ENCODE data around the gene ABCA7. TPM values are rescaled to one million over a fixed set of nuclear protein-coding genes. Genes with fewer than 3 reads are reported as not detected.

Gene ABCA7
- total RNA-seq, 1 experiment from 2014 or later, result 91.4 TPM

GRCh38 chr19:1109697-1110671 lies 70.1 kb downstream of the ABCA7 start:
- Histone ChIP-seq H3K27ac (ENCODE audit: low read depth, low read length) (no peak overlapping the region; the same call in 1 of the 2 replicates), H4K20me1 (ENCODE audit: insufficient read depth) (no peaks in the 10 kb centered on the region), H3K36me3 (ENCODE audit: control insufficient read depth in 1 of 2, insufficient read depth in 2 of 2, low read length in 2 of 2) (peaks cover 4 to 23% of the 10 kb centered on the region in 2 experiments; a peak in 3 of 4 replicates), H2AFZ (ENCODE audit: low read depth, low read length, poor library complexity, severe bottlenecking) (no peak overlapping the region), H3K4me2 (ENCODE audit: low read length) (no peak overlapping the region), H3K4me3 (replicated peaks in 1 of 2; ENCODE audit: low read depth in 1 of 2, low read length in 2 of 2) (no peak overlapping the region), H3K4me1 (ENCODE audit: control insufficient read depth in 1 of 2, insufficient read depth in 2 of 2, low read length in 2 of 2) (peaks cover 18 to 53% of the 10 kb centered on the region in 2 experiments), H3K79me2 (ENCODE audit: insufficient read depth, low read length) (peaks cover 20% of the 10 kb centered on the region), H3K9me2 (ENCODE audit: insufficient read depth) (no peaks in the 10 kb centered on the region), H3K9ac (ENCODE audit: low read length) (no peak overlapping the region), H3K27me3 (ENCODE audit: insufficient read depth, low read length) (no peaks in the 10 kb centered on the region), H3K9me3 (ENCODE audit: control insufficient read depth in 1 of 2, insufficient read depth in 1 of 2, low read depth in 1 of 2, low read length in 2 of 2) (no peaks in the 10 kb centered on the region)
- intact Hi-C loops (cut with micrococcal nuclease), result loop anchor here (5.0 kb wide), 1 partner anchor 82 kb away; no protein-coding TSS in a partner anchor
- no TSS peak for BruUV-seq (replicated peaks)
- no peak for DNase-seq (ENCODE audit: low read depth, low spot score)
- POLR2A ChIA-PET, result no interaction called here
- TF ChIP-seq POLR2AphosphoS5 (IDR thresholded peaks at IDR 0.05; ENCODE audit: low read depth, low read length) (0 out of 2 replicates have a peak, but pooled peaks have one; percentile 12), SRF (IDR thresholded peaks at IDR 0.05; ENCODE audit: low read depth) (no peak)
- no peak for ATAC-seq
- CTCF ChIA-PET, result no interaction called here
- RAD21 ChIA-PET (ENCODE audit: low non-redundant PET in 1 of 2, low total read pairs in 2 of 2, uncharacterized antibody in 2 of 2, unreplicated experiment in 2 of 2), result no interaction called here

GRCh38 chr19:1110809-1111640 lies 71.1 kb downstream of the ABCA7 start:
- no TSS peak for BruUV-seq (replicated peaks)
- RAD21 ChIA-PET (ENCODE audit: low non-redundant PET in 1 of 2, low total read pairs in 2 of 2, uncharacterized antibody in 2 of 2, unreplicated experiment in 2 of 2), result no interaction called here
- Histone ChIP-seq H3K9me2 (ENCODE audit: insufficient read depth) (no peaks in the 10 kb centered on the region), H3K9ac (ENCODE audit: low read length) (no peak overlapping the region), H3K9me3 (ENCODE audit: control insufficient read depth in 1 of 2, insufficient read depth in 1 of 2, low read depth in 1 of 2, low read length in 2 of 2) (no peaks in the 10 kb centered on the region), H3K79me2 (ENCODE audit: insufficient read depth, low read length) (peaks cover 9% of the 10 kb centered on the region; the same call in 1 of the 2 replicates), H3K27me3 (ENCODE audit: insufficient read depth, low read length) (no peaks in the 10 kb centered on the region), H4K20me1 (ENCODE audit: insufficient read depth) (no peaks in the 10 kb centered on the region), H3K36me3 (ENCODE audit: control insufficient read depth in 1 of 2, insufficient read depth in 2 of 2, low read length in 2 of 2) (peaks cover 4 to 22% of the 10 kb centered on the region in 2 experiments; a peak in 3 of 4 replicates), H3K4me3 (replicated peaks in 1 of 2; ENCODE audit: low read depth in 1 of 2, low read length in 2 of 2) (no peak overlapping the region), H3K4me1 (ENCODE audit: control insufficient read depth in 1 of 2, insufficient read depth in 2 of 2, low read length in 2 of 2) (peaks cover 16 to 42% of the 10 kb centered on the region in 2 experiments), H2AFZ (ENCODE audit: low read depth, low read length, poor library complexity, severe bottlenecking) (no peak overlapping the region), H3K4me2 (ENCODE audit: low read length) (no peak overlapping the region), H3K27ac (ENCODE audit: low read depth, low read length) (peak overlapping the region; percentile 38; the same call in 1 of the 2 replicates)
- ATAC-seq (no peak), DNase-seq (ENCODE audit: low read depth, low spot score) (no peak)
- CTCF ChIA-PET, result interaction anchor here (0.8 kb wide), 1 partner anchor 83 kb away, joined by 4 read pairs; no protein-coding TSS in a partner anchor
- intact Hi-C loops (cut with micrococcal nuclease), result loop anchor here (5.0 kb wide), 1 partner anchor 81 kb away; no protein-coding TSS in a partner anchor
- TF ChIP-seq ZNF274 (IDR thresholded peaks at IDR 0.05; ENCODE audit: low read depth, low read length) (no peak), CBX3 (IDR thresholded peaks at IDR 0.05; ENCODE audit: low read depth) (no peak), POLR2A (IDR thresholded peaks at IDR 0.05; ENCODE audit: borderline replicate concordance, extremely low read depth, insufficient read depth, insufficient read length) (no peak), JUND (IDR thresholded peaks at IDR 0.05) (no peak), SP1 (IDR thresholded peaks at IDR 0.05; ENCODE audit: low read depth) (no peak), EGR1 (IDR thresholded peaks at IDR 0.05; ENCODE audit: low read depth) (no peak), ELF1 (IDR thresholded peaks at IDR 0.05; ENCODE audit: borderline replicate concordance, low read depth) (no peak), FOSL1 (IDR thresholded peaks at IDR 0.05; ENCODE audit: low read depth) (no peak), TCF7L2 (IDR thresholded peaks at IDR 0.05; ENCODE audit: borderline replicate concordance, extremely low read depth, insufficient read depth, insufficient read length) (no peak), EZH2phosphoT487 (IDR thresholded peaks at IDR 0.05; ENCODE audit: borderline replicate concordance) (no peak)
- POLR2A ChIA-PET, result interaction anchor here (1.1 kb wide), 1 partner anchor 158 kb away, joined by 3 read pairs; the partner anchor contains the start of gene CIRBP

Measured in HCT116 (cell line).